HG03565 (cell line): Measurements from ENCODE around the gene ACE.

Experiments
- ATAC-seq: cut with Tn5 transposase; IDR thresholded peaks from one replicate; pipeline ENCODE4 v1.9.1; 2021; ENCODE audit warnings: mild to moderate bottlenecking, moderate library complexity; ENCODE audit not compliant: unreplicated experiment

ACE gene

GRCh38 chr17:63490329-63490728 is 13.5 kb downstream of the ACE start:
- no peak for ATAC-seq

- ATAC-seq = no peak
Measured at GRCh38 chr17:63490858-63491400, 14.1 kb downstream of the ACE start.

- ATAC-seq = no peak
Measured at GRCh38 chr17:63491413-63491812, 14.6 kb downstream of the ACE start.

GRCh38 chr17:63491977-63492618 is 15.2 kb downstream of the ACE start:
- no peak for ATAC-seq

GRCh38 chr17:63492940-63493339 is 16.1 kb downstream of the ACE start:
- ATAC-seq = no peak

- no peak for ATAC-seq
Measured at GRCh38 chr17:63493411-63493810, 16.6 kb downstream of the ACE start.

GRCh38 chr17:63494300-63494928 is 17.6 kb downstream of the ACE start:
- no peak for ATAC-seq

GRCh38 chr17:63495491-63495890 is 18.6 kb downstream of the ACE start:
- no peak for ATAC-seq

GRCh38 chr17:63496177-63496576 is 19.3 kb downstream of the ACE start:
- ATAC-seq = no peak

- ATAC-seq = no peak
Measured at GRCh38 chr17:63496663-63497400, 20.0 kb downstream of the ACE start.

- no peak for ATAC-seq
Measured at GRCh38 chr17:63497708-63498483, 21.0 kb downstream of the ACE start.

GRCh38 chr17:63498626-63499195 is 21.9 kb downstream of the ACE start:
- no peak for ATAC-seq

GRCh38 chr17:63500543-63501390 is 23.9 kb downstream of the ACE start:
- ATAC-seq = no peak

GRCh38 chr17:63503341-63503705 is 26.5 kb downstream of the ACE start:
- no peak for ATAC-seq

- ATAC-seq = no peak
Measured at GRCh38 chr17:63504261-63504660, 27.4 kb downstream of the ACE start.

GRCh38 chr17:63505341-63505740 is 28.5 kb downstream of the ACE start:
- no peak for ATAC-seq

- no peak for ATAC-seq
Measured at GRCh38 chr17:63506627-63507026, 29.8 kb downstream of the ACE start.

- no peak for ATAC-seq
Measured at GRCh38 chr17:63511331-63511730, 34.5 kb downstream of the ACE start.

- no peak for ATAC-seq
Measured at GRCh38 chr17:63512388-63512787, 35.5 kb downstream of the ACE start.
